Endothelial cell of umbilical vein (primary cell): ENCODE measurements around the gene CLRN3. TPM values are rescaled to one million over a fixed set of nuclear protein-coding genes. Genes with fewer than 3 reads are reported as not detected.

Experiments
- BruUV-seq: library from RNA; stranded (reverse); fragments of 400-500 nt; replicated peaks from 2 replicates; lab custom pipeline; 2021; lab: Mats Ljungman, UMichigan
- CTCF ChIA-PET: fragments of 300-600, 350-600 bp; sonication (Branson Sonifier 250); formaldehyde crosslinking; loops from one replicate; lab custom pipeline; 2021; ENCODE audit warnings: antibody characterized with exemption, inconsistent platforms; lab: Charles Lee
- POLR2A ChIA-PET: fragments of 300-600, 350-600 bp; sonication (Branson Sonifier 250); formaldehyde crosslinking; loops from one replicate; lab custom pipeline; 2021; ENCODE audit warnings: antibody characterized with exemption, inconsistent platforms; lab: Charles Lee
- DNase-seq: peaks from one replicate; pipeline ENCODE4 v3.0.0-alpha.2; 2011; ENCODE audit warnings: low read depth, low spot score
- FAIRE-seq: peaks from 2 replicates; lab custom pipeline; 2011; peaks lifted over from hg19 to GRCh38; lab: Jason Lieb, UNC
- H2AFZ ChIP-seq: 2 replicates; pipeline ENCODE4 v1.6.0; 2012; ENCODE audit warnings: low read depth, low read length, control low read depth, inconsistent platforms
- H3K27ac ChIP-seq: 2 replicates; pipeline ENCODE4 v1.5.1; 2011; ENCODE audit warnings: low read depth, mild to moderate bottlenecking, control low read depth, low read length, moderate library complexity; ENCODE audit not compliant: insufficient read depth
- H3K27me3 ChIP-seq, 2 experiments: 2 replicates each; pipeline versions ENCODE4 v1.6.0 to v1.6.1; 2011; ENCODE audit warnings: low read length in 2 of 2, mixed read lengths in 1 of 2; ENCODE audit not compliant: control insufficient read depth in 2 of 2, insufficient read depth in 2 of 2
- H3K36me3 ChIP-seq, 2 experiments: 2 replicates in 1 of 2; 3 replicates in 1 of 2; pipeline ENCODE4 v1.5.1; 2011; ENCODE audit warnings: low read length in 2 of 2, mild to moderate bottlenecking in 1 of 2, moderate library complexity in 1 of 2; ENCODE audit not compliant: control insufficient read depth in 2 of 2, insufficient read depth in 2 of 2; ENCODE audit errors: extremely low read depth in 1 of 2
- H3K4me1 ChIP-seq: 3 replicates; pipeline ENCODE4 v1.5.1; 2011; ENCODE audit warnings: mild to moderate bottlenecking, low read length; ENCODE audit not compliant: control insufficient read depth, insufficient read depth; ENCODE audit errors: extremely low read depth
- H3K4me2 ChIP-seq: 2 replicates; pipeline ENCODE4 v1.6.1; 2011; ENCODE audit warnings: low read length, control low read depth, mixed read lengths; ENCODE audit not compliant: insufficient read depth
- H3K4me3 ChIP-seq, 3 experiments: fragments of 200-600 bp in 1 of 3; sonication (generic), shearing (Covaris generic) in 1 of 3; replicated peaks in 1 of 3; 2 replicates each; pipeline ENCODE4 v1.5.1; 2011 to 2016; ENCODE audit warnings: control low read depth in 3 of 3, low read length in 3 of 3, mild to moderate bottlenecking in 2 of 3, inconsistent platforms in 1 of 3, low read depth in 1 of 3, moderate library complexity in 1 of 3; ENCODE audit not compliant: insufficient read depth in 1 of 3
- H3K79me2 ChIP-seq: 2 replicates; pipeline ENCODE4 v1.6.0; 2012; ENCODE audit warnings: low read length, inconsistent platforms; ENCODE audit not compliant: control insufficient read depth, insufficient read depth
- H3K9ac ChIP-seq: replicated peaks from 2 replicates; pipeline ENCODE3; 2011; ENCODE audit warnings: low read length, control low read depth; ENCODE audit not compliant: insufficient read depth; ENCODE audit errors: extremely low read depth
- H3K9me1 ChIP-seq: replicated peaks from 3 replicates; pipeline ENCODE4 v1.6.0; 2011; ENCODE audit warnings: mild to moderate bottlenecking, low read length; ENCODE audit not compliant: control insufficient read depth, insufficient read depth; ENCODE audit errors: extremely low read depth
- H3K9me3 ChIP-seq: replicated peaks from 2 replicates; pipeline ENCODE4 v1.5.1; 2012; ENCODE audit warnings: low read length, inconsistent platforms; ENCODE audit not compliant: control insufficient read depth, insufficient read depth
- H4K20me1 ChIP-seq: replicated peaks from 2 replicates; pipeline ENCODE3; 2011; ENCODE audit warnings: mild to moderate bottlenecking, low read length; ENCODE audit not compliant: control insufficient read depth, insufficient read depth; ENCODE audit errors: extremely low read depth
- CTCF ChIP-seq, 2 donors: IDR thresholded peaks; 1 replicate in 1 of 2; 2 replicates in 1 of 2; pipeline ENCODE4 v1.5.1; 2011; ENCODE audit warnings: low read length in 2 of 2, mild to moderate bottlenecking in 2 of 2, moderate library complexity in 2 of 2, control low read depth in 1 of 2, inconsistent platforms in 1 of 2, low read depth in 1 of 2; ENCODE audit not compliant: insufficient read depth in 1 of 2; ENCODE audit errors: extremely low read depth in 1 of 2
- EZH2 ChIP-seq: IDR thresholded peaks from 2 replicates; pipeline ENCODE4 v1.6.1; 2012; ENCODE audit warnings: borderline replicate concordance, low read depth, mild to moderate bottlenecking, moderate library complexity, low read length, inconsistent platforms; ENCODE audit not compliant: severe bottlenecking
- FOS ChIP-seq: IDR thresholded peaks from 2 replicates; pipeline ENCODE4 v1.6.1; 2011; ENCODE audit warnings: mild to moderate bottlenecking, low read length, moderate library complexity, borderline replicate concordance; ENCODE audit not compliant: insufficient read depth
- GATA2 ChIP-seq: IDR thresholded peaks from 2 replicates; pipeline ENCODE4 v1.7.0; 2011; ENCODE audit warnings: low read depth, mild to moderate bottlenecking, moderate library complexity, mixed read lengths, low read length; ENCODE audit not compliant: insufficient read length, insufficient read depth
- JUN ChIP-seq: IDR thresholded peaks from 2 replicates; pipeline ENCODE4 v1.6.1; 2011; ENCODE audit warnings: borderline replicate concordance, low read depth; ENCODE audit not compliant: insufficient read length, insufficient read depth
- MYC ChIP-seq: IDR thresholded peaks from one replicate; pipeline ENCODE4 v1.6.1; 2011; ENCODE audit warnings: mild to moderate bottlenecking, low read depth, low read length
- POLR2A ChIP-seq: IDR thresholded peaks from 2 replicates; pipeline ENCODE4 v1.6.1; 2012; ENCODE audit warnings: low read depth, mild to moderate bottlenecking, control low read depth, low read length
- POLR2AphosphoS5 ChIP-seq: IDR thresholded peaks from 2 replicates; pipeline ENCODE4 v1.6.1; 2012; ENCODE audit warnings: low read depth, mild to moderate bottlenecking, control low read depth, low read length, moderate library complexity; ENCODE audit not compliant: insufficient read depth
- dilution Hi-C: fragments of 300-500 bp; cut with MboI; formaldehyde crosslinking; loops from one replicate; pipeline ENCODE4 v1.15.0; 2019; ENCODE audit warnings: low sequenced_read_pairs; ENCODE audit not compliant: extremely low pct_ligation_motif_present
- intact Hi-C: fragments of 100-400 bp; cut with micrococcal nuclease; formaldehyde crosslinking; loops from one replicate; pipeline ENCODE4 v1.10.0; 2022
- polyA plus RNA-seq, 4 experiments: library from polyadenylated mRNA; depleted of rRNA in 3 of 4; stranded (reverse) in 3 of 4; unstranded in 1 of 4; fragments of >200 nt; gene quantifications; 2 replicates each; pipeline versions ENCODE4 v1.2.1 to v1.2.3, GENCODE V29; 2011 to 2012; ENCODE audit warnings: missing spikeins in 1 of 4
- total RNA-seq: library from RNA; stranded (reverse); gene quantifications from 2 replicates; pipeline ENCODE4 v1.2.3, GENCODE V29; 2021
- TF ChIP-seq, protein P1 (sequence below): IDR thresholded peaks from 2 replicates; pipeline ENCODE4 v1.6.1; 2011; ENCODE audit not compliant: insufficient read depth, insufficient read length

CLRN3 gene
- total and polyA plus RNA-seq, 2 donors (not counting 3 experiments of a cell fraction or from before 2014, with no cell fraction given), result 0.07 TPM; not detected in 1

DNA sequence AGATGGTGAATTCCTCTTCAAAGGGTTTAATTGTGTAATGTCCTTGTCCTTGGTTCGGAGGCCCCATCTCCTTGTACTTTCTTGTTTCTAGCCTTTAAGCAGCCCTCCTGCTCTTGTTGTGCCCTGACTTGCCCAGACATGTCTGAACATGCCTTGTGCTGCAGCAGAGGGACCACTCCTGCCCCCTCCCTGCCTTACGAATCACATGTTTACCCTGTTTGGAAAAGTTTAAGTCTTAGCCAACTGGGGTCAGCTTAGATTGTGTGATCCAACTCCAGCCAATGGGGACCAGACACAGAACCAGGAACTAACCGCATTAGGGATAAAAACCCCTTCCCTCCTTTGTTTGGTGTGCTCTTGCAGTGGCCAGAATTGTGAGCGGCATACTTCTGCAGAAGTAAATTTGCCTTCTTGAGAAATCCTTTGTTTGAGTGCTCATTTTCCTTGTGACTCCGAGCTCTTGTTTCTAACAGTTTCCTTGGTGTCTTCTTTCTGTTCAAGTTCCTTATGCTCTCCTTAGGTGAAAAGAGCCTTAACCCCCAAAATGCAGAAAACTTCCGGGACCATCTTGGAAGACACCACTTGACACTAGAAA is 29.4 kb downstream of the CLRN3 start:
- FAIRE-seq (no peak), DNase-seq (no peak)
- H3K4me1 ChIP-seq, result no peaks in the 10 kb centered on the region
- TF ChIP-seq MYC, result no peak
- TF ChIP-seq CTCF (IDR thresholded peaks at IDR 0.05; ENCODE audit: extremely low read depth in 1 of 2, insufficient read depth in 1 of 2, low read depth in 1 of 2, low read length in 2 of 2), result no peak
- TF ChIP-seq FOS, result no peak
- TF ChIP-seq, protein P1, sequence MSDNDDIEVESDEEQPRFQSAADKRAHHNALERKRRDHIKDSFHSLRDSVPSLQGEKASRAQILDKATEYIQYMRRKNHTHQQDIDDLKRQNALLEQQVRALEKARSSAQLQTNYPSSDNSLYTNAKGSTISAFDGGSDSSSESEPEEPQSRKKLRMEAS, result no peak
- no peak for TF ChIP-seq JUN
- TF ChIP-seq GATA2, result no peak
- TF ChIP-seq POLR2AphosphoS5, result no peak
- no peak for TF ChIP-seq POLR2A
- no peak for TF ChIP-seq EZH2
- ChIA-PET CTCF (interaction anchor here (1.0 to 1.2 kb wide), 3 partner anchors 9 to 206 kb away, joined by 3 to 4 read pairs (median 3); no protein-coding TSS in a partner anchor), POLR2A (no interaction called here)
- dilution Hi-C loops, result no loop called here
- H3K36me3 ChIP-seq, result no peaks in the 10 kb centered on the region
- H3K9me1 ChIP-seq, result no peaks in the 10 kb centered on the region
- H4K20me1 ChIP-seq, result no peaks in the 10 kb centered on the region
- H3K27me3 ChIP-seq, result peaks cover 5 to 10% of the 10 kb centered on the region in 2 experiments
- H3K9ac ChIP-seq, result no peak overlapping the region
- no peak overlapping the region for H3K4me3 ChIP-seq
- H3K4me2 ChIP-seq, result no peak overlapping the region
- no peaks in the 10 kb centered on the region for H3K79me2 ChIP-seq
- intact Hi-C loops, result no loop called here
- BruUV-seq, result no TSS peak
- no peak overlapping the region for H3K27ac ChIP-seq
- H2AFZ ChIP-seq, result no peak overlapping the region
- no peaks in the 10 kb centered on the region for H3K9me3 ChIP-seq
